GM12874 (cell line): Measurements from ENCODE around the gene SARS1.
A peak's percentile ranks its signal among the peaks of the same experiment; 100 is the strongest.

Experiments used
- TF ChIP-seq, protein P1 (sequence below): IDR thresholded peaks from 2 replicates; pipeline ENCODE4 v1.5.1; 2011; ENCODE audit warnings: low read depth, mild to moderate bottlenecking, control low read depth, low read length, moderate library complexity; ENCODE audit not compliant: insufficient read depth

Gene SARS1

DNA sequence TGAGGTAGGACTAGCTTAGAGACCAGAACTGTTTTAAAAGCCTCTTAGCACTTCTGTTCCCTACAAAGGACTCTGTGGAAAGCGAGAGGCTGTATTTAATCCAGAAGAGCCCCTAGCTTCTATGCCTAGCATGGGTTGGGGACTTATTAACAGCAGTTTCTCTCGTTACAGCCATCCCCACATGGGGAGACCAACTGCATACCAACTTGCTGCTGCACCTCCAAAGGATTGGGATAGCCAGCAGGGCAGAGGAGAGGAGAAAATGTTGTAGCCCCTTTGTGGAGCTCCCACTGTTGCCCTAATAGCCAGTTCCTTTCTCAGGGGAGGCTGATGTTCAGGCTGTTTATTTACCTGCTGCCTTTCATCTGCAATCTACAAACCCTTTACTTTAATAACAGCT, 24.7 kb downstream of the SARS1 start:
- TF ChIP-seq, protein P1, sequence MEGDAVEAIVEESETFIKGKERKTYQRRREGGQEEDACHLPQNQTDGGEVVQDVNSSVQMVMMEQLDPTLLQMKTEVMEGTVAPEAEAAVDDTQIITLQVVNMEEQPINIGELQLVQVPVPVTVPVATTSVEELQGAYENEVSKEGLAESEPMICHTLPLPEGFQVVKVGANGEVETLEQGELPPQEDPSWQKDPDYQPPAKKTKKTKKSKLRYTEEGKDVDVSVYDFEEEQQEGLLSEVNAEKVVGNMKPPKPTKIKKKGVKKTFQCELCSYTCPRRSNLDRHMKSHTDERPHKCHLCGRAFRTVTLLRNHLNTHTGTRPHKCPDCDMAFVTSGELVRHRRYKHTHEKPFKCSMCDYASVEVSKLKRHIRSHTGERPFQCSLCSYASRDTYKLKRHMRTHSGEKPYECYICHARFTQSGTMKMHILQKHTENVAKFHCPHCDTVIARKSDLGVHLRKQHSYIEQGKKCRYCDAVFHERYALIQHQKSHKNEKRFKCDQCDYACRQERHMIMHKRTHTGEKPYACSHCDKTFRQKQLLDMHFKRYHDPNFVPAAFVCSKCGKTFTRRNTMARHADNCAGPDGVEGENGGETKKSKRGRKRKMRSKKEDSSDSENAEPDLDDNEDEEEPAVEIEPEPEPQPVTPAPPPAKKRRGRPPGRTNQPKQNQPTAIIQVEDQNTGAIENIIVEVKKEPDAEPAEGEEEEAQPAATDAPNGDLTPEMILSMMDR = no peak

DNA sequence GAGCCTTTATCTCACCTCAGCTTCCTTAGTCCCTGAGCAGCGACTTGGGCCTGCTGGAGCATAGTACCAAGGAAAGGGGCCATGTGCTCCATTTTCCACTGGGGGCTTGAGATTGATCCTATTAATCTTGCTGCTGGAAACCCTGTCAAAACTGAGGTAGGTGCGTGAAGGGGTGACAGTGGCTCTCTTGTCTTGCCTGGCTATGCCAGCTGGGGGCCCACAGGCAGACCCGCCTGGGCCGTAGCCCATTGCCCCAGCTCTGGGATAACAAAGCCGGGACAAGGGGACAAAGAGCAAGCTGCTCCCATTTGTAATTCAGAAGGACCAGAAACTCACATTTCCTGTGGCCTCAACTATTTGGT, 25.3 kb downstream of the SARS1 start:
- TF ChIP-seq, protein P1 = no peak

DNA sequence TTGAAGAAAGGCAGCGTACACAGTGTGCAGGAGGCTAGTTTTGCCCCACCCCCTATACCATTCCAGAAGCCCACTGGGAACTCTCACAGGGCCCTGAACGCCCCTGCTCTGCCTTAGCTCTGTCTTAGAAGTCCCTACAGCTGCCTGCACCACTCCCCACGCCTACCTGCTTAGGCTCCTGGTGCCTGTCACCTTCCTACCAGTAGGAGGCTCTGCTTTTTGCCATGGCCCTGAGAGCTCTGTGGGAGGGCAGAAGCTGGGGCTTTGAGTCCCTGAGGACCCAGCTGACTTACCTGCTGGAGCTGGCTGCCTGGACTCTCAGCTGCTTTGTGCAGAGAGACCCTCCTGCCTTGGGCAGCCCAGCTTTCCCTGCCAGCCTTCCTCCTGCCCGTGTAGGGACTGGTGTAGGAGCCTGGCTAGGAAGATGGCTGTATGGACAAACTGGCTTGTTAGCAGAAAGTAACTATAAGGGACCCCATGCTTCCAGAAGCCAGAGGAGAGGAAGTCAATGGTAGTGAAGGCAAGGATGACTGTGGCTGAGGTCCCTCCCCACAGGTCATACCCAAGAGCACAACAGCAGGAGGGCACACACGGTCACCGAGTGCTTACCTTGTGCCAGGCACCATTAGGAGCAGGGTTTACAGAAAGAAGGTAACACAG, 25.8 kb downstream of the SARS1 start:
- TF ChIP-seq, protein P1 = peak; percentile 66

DNA sequence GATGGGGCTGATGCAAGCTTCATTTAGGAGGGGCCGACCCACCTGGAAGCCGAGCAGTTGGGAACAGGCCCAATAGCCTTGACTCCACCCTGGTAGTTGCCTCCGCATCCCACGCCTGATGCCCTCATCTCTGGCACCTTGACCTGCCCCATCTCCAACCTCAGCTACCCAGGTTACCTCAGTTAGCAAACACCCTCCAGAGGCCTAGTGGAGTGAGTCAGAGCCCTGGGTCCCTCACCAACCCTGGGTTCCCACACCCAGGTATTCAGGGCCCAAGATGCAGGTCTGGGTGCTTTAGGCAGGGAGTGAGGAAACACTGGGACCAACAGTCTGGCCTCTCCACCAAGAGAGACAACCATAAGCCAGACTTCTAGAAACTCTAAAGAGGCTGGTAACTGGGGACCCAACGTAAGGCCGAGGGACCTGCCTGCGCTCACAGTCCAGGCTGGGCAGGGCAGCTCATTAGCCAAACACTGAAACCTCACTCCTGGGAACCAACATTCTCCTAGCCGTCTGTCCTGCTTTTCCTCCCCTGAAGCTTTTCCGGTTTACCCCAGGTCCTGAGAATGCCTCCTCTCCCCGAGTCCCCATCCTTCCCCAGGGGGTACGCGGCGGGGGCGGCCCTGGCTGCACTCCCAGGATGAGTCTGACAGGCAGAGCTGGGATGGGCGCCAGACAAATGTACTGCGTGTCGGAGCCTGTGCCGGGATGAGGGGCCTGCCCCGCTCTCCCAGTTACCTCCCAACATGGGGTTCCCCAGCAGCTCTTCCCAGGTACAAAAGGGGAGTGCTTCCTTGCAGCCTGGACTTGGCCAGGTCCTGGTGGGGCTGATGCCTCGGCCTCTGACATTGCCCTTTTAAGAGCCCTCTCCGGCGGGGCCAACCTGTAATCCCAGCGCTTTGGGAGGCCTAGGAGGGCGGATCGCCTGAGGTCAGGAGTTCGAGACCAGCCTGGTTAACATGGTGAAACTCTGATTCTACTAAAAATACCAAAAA, 26.7 kb downstream of the SARS1 start:
- TF ChIP-seq, protein P1 = no peak

DNA sequence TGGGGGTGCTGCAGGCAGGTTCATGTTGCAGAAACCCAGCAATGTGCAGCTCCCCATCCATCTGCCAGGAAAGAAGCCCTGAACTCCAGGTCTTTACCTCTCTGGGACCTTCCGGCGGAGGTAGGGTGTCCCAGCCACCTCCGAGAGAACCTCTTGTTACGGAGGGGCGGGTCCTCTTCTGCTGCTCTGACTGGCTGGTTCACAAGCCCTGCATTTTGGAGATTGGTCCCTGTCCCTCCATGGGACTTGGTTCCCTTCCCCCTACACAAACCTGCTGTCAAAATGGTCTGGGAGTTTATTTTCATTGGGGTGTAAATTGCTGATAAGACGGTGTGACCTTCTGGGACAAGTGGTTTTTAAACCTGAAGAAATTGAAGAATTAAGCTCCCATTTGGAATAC, 27.6 kb downstream of the SARS1 start:
- TF ChIP-seq, protein P1 = no peak

DNA sequence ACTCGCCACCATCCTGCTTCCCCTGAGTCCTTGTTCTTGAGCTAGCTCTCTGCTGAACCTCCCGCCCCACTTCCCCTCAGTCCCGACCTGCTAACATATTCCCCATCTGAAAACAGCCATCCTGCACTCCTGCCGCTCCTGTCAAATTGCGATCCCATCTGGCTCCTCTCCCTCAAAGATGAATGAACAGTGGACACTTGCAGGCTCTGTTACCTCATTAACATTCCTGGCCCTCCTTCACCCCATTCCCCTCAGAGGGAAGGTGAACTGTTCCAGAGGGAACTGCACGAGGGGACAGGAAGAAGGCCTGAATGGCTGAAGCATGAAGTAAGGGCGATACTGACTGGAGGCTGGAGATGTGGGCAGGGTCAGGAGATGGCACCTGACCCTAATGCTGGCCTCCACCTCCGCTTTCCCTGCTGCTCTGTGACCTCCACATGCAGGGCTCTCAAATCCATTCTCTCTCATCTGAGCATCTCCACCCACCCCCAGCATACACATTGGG, 28.2 kb downstream of the SARS1 start:
- TF ChIP-seq, protein P1 = no peak

DNA sequence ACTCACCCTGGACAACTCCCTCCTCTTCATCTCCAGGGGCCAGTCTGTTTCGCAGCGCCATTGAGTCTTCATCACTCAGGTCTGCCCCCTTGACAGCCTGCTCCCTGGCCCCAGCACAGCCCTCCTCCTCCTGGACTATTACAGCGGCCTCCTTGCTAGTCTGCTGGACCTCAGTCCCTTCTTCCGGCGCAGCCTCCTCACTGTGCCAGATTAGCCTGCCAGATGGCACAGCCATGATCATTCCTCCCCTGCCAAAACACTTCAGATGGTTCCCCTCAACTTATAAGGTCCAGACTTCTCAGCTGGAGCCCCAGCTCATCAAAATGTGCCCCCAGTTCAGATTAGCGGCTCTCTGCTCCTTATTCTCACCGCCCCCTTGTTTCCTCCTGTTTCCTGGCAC, 28.7 kb downstream of the SARS1 start:
- TF ChIP-seq, protein P1 = no peak
